SJSA1 (cell line): ENCODE measurements around the gene PPP1R36. TPM values are rescaled to one million over a fixed set of nuclear protein-coding genes. Genes with fewer than 3 reads are reported as not detected.
A peak's percentile ranks its signal among the peaks of the same experiment; 100 is the strongest.
"Not testable (repeated sequence)": the region's sequence is repeated elsewhere in the genome, so short reads cannot be mapped to it uniquely, and the experiment has no call there.

Source experiments
- DNase-seq, 2 experiments: peaks; one replicate each; pipeline ENCODE4 v3.0.0-alpha.2; 2015 to 2020; ENCODE audit warnings: low spot score in 2 of 2, low read depth in 1 of 2
- H3K27ac ChIP-seq: fragments of 250-450 bp; sonication (Bioruptor Pico); 2 replicates; pipeline ENCODE4 v1.5.1; 2020; ENCODE audit warnings: mild to moderate bottlenecking, moderate library complexity
- H3K27me3 ChIP-seq: fragments of 250-450 bp; sonication (Bioruptor Pico); replicated peaks from 2 replicates; pipeline ENCODE4 v1.5.1; 2020; ENCODE audit warnings: mild to moderate bottlenecking, moderate library complexity
- H3K36me3 ChIP-seq: fragments of 250-450 bp; sonication (Bioruptor Pico); 2 replicates; pipeline ENCODE4 v1.5.1; 2020; ENCODE audit warnings: mild to moderate bottlenecking
- H3K4me1 ChIP-seq: fragments of 250-450 bp; sonication (Bioruptor Pico); replicated peaks from 2 replicates; pipeline ENCODE4 v1.6.1; 2021; ENCODE audit warnings: mild to moderate bottlenecking
- H3K4me3 ChIP-seq: fragments of 250-450 bp; sonication (Bioruptor Pico); 2 replicates; pipeline ENCODE4 v1.5.1; 2020; ENCODE audit warnings: mild to moderate bottlenecking
- H3K9me3 ChIP-seq: fragments of 250-450 bp; sonication (Bioruptor Pico); replicated peaks from 2 replicates; pipeline ENCODE4 v1.5.1; 2020; ENCODE audit warnings: mild to moderate bottlenecking
- total RNA-seq: library from RNA; depleted of rRNA; stranded (reverse); fragments of >200 nt; shearing (Covaris generic); gene quantifications from 2 replicates; pipeline ENCODE4 v1.2.3, GENCODE V29; 2014

Gene PPP1R36
- total RNA-seq, 1 experiment from 2014 or later, result 0.29 TPM

GRCh38 chr14:64598404-64598803, 48.6 kb downstream of the PPP1R36 start:
- H3K9me3 ChIP-seq, result no peaks in the 10 kb centered on the region

GRCh38 chr14:64601571-64601970, 51.8 kb downstream of the PPP1R36 start:
- H3K4me1 ChIP-seq, result no peaks in the 10 kb centered on the region
- no peak for DNase-seq
- H3K36me3 ChIP-seq, result no peaks in the 10 kb centered on the region
- no peak overlapping the region for H3K4me3 ChIP-seq
- no peak overlapping the region for H3K27ac ChIP-seq
- H3K9me3 ChIP-seq, result no peaks in the 10 kb centered on the region
- no peaks in the 10 kb centered on the region for H3K27me3 ChIP-seq

More at GRCh38 chr14:64598404-64598803, 48.6 kb downstream of the PPP1R36 start:
- Histone ChIP-seq H3K27me3 (no peaks in the 10 kb centered on the region), H3K4me1 (no peaks in the 10 kb centered on the region), H3K4me3 (no peak overlapping the region), H3K36me3 (no peaks in the 10 kb centered on the region), H3K27ac (no peak overlapping the region)
- no peak for DNase-seq

DNA sequence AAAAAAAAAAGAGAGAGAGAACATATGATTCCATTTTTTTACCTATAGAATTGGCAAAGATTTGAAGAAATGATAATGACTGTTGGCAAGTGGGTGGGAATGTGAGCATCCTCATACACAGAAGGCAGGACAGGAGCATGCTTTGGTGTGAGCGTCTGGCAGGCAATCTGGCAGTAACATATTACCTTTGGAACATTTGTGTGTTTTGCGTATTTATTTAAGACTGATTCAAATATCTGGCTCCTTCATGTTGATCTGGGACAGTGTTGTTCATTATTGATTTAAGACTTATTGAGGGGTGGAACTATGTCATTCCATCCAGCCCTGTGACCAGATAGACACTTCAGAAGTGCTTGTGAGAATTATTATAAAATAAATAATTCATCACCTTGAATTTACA, 53.1 kb downstream of the PPP1R36 start:
- Histone ChIP-seq H3K9me3 (no peaks in the 10 kb centered on the region), H3K4me3 (no peak overlapping the region)

GRCh38 chr14:64604001-64604400, 54.2 kb downstream of the PPP1R36 start:
- H3K9me3 ChIP-seq, result no peaks in the 10 kb centered on the region
- no peak overlapping the region for H3K27ac ChIP-seq
- H3K36me3 ChIP-seq, result no peaks in the 10 kb centered on the region
- no peaks in the 10 kb centered on the region for H3K4me1 ChIP-seq
- H3K27me3 ChIP-seq, result no peaks in the 10 kb centered on the region
- no peak overlapping the region for H3K4me3 ChIP-seq
- DNase-seq, result no peak

More for the DNA sequence above, 53.1 kb downstream of the PPP1R36 start:
- Histone ChIP-seq H3K36me3 (no peaks in the 10 kb centered on the region), H3K27ac (no peak overlapping the region), H3K4me1 (no peaks in the 10 kb centered on the region), H3K27me3 (no peaks in the 10 kb centered on the region)
- DNase-seq, result no peak

DNA sequence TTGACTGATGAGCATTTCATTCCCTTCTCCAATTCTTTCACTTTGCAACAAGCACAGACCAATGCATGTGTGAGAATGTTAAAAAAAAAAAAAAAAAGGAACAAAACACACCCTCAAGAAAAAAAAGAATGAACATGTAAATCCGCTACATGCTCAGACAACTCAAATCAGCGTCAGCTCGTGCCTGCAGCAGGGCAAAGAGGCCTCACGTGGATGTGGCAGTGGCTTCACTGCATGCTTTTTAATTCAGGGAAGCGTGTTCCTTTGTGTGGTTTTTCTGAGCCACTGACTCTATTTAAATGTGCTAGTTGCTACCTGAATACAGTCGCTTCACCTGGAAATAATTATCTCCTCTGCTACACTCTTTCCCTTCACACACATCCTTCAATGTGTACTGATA, 55.1 kb downstream of the PPP1R36 start:
- H3K27ac ChIP-seq, result no peak overlapping the region
- H3K27me3 ChIP-seq, result no peaks in the 10 kb centered on the region
- no peak for DNase-seq
- no peaks in the 10 kb centered on the region for H3K9me3 ChIP-seq
- no peaks in the 10 kb centered on the region for H3K4me1 ChIP-seq
- H3K4me3 ChIP-seq, result no peak overlapping the region
- H3K36me3 ChIP-seq, result no peaks in the 10 kb centered on the region

DNA sequence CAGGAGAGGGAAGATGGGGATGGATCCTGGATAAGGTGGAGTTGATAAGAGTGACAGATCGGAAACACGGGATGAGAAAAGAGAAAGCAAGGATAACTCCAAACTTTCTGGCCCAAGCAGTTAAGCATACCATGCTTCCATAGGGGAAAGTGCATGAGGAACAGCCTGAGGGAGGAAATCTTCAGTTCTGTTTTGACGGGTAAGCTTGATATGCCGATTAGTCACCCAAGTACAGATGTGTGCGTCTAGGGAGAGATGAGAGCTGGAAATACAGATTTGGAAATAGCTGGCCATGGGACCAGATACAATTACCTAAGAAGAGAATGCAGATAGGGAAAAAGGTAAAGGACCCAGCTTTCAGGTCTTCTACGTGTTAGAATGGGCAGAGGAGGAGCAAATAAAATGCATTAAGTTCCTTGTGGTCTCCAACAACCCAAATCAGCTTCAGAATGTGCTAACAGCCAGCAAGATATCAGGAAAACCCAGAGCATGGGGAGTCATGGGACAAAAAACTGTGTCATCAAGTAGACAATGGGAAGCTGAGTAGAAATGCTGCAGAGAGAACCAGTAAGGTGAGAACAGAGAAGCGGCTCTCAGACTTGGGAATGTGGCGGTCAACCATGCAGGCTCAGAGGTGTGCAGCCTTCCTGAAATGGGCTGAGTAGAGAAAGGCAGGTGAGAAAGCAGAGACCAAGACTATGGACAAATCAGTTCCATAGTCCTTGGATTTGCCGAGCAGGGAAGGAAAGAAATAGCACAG, 56.3 kb downstream of the PPP1R36 start:
- DNase-seq, result no peak
- Histone ChIP-seq H3K27ac (no peak overlapping the region), H3K4me1 (peaks cover 6% of the 10 kb centered on the region), H3K9me3 (no peaks in the 10 kb centered on the region), H3K36me3 (no peaks in the 10 kb centered on the region), H3K27me3 (no peaks in the 10 kb centered on the region), H3K4me3 (no peak overlapping the region)

GRCh38 chr14:64610049-64610746, 60.4 kb downstream of the PPP1R36 start:
- Histone ChIP-seq H3K9me3 (no peaks in the 10 kb centered on the region), H3K36me3 (no peaks in the 10 kb centered on the region), H3K4me3 (no peak overlapping the region), H3K27ac (peak overlapping the region; percentile 89; the same call in 1 of the 2 replicates), H3K4me1 (peaks cover 36% of the 10 kb centered on the region), H3K27me3 (no peaks in the 10 kb centered on the region)
- DNase-seq, result no peak

GRCh38 chr14:64611358-64612020, 61.7 kb downstream of the PPP1R36 start:
- H3K27ac ChIP-seq, result peak overlapping the region; percentile 89
- peaks cover 36% of the 10 kb centered on the region for H3K4me1 ChIP-seq
- peak in 1 of 2 experiments; percentile 82 for DNase-seq
- no peaks in the 10 kb centered on the region for H3K9me3 ChIP-seq
- no peaks in the 10 kb centered on the region for H3K36me3 ChIP-seq
- H3K27me3 ChIP-seq, result no peaks in the 10 kb centered on the region
- H3K4me3 ChIP-seq, result no peak overlapping the region

DNA sequence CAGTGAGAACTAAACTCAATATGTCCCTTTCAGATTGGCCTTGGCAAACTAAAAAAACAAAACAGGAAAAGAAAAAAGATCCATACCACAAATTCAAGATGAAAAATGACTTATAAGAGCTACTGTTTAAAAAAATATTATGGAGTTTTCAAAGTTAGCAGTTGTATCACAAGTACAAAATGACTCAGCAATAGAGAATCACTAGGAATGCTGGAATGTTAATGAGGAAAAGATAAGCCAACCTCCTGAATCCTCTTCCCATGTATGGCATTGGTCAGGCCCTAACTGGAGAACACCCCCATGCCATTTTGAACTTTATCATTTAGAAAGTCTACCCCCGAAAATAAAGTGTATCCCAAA, 62.2 kb downstream of the PPP1R36 start:
- Histone ChIP-seq H3K27me3 (no peaks in the 10 kb centered on the region), H3K4me3 (no peak overlapping the region), H3K27ac (peak overlapping the region; percentile 89), H3K9me3 (no peaks in the 10 kb centered on the region), H3K4me1 (peaks cover 36% of the 10 kb centered on the region), H3K36me3 (no peaks in the 10 kb centered on the region)
- DNase-seq, result peak in 1 of 2 experiments; percentile 82

GRCh38 chr14:64612971-64613666, 63.4 kb downstream of the PPP1R36 start:
- Histone ChIP-seq H3K9me3 (no peaks in the 10 kb centered on the region), H3K27me3 (no peaks in the 10 kb centered on the region), H3K27ac (peak overlapping the region; percentile 89), H3K36me3 (no peaks in the 10 kb centered on the region), H3K4me3 (no peak overlapping the region), H3K4me1 (peaks cover 36% of the 10 kb centered on the region)
- DNase-seq, result no peak

DNA sequence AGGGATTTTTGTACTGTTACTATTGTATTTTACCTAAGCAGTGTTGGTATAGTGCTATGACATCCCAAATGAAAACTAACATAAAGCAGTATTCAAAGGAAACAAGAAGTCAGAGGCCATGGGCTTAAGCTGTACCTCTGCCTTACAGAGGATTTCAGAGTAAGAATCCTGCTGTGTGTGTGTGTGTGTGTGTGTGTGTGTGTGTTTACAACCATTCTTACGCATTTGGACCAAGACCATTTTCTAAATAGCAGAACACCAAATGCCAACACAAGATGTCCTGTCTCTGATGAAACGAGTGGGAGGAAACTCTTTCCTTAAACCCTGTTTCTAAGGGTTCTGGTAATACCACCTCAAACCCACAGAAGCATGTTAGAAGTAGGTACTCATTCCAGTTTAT, 64.4 kb downstream of the PPP1R36 start:
- no peaks in the 10 kb centered on the region for H3K27me3 ChIP-seq
- DNase-seq, result no peak

DNA sequence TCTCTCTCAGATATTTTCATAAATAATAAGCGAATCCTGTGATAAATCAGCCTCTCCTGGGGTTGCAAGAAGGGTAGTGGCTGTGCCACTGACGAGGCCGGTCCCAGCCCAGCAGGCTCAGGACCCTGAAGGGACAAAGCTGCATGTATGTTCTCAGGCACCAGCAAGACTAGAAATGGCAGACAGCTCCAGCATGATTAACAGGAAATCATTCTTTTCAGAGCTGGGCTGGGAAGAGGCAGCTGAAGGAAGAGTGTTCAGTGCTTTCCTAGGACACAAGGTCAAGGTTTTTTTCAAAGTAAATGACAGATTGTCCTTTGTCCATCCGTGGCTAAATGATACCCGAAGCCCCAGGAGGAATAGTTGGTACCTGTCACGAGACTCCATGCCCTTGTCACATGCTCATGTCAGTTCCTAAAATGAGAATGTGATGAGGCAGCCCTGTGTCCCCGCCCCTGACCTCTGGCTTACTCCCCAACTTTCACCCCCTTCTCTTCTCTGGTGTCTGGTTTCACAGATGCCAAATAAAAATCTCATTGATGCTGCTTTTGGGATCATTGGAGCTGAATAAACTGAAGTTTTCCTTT, 65.1 kb downstream of the PPP1R36 start:
- Histone ChIP-seq H3K4me3 (no peak overlapping the region), H3K27ac (no peak overlapping the region), H3K9me3 (no peaks in the 10 kb centered on the region), H3K27me3 (no peaks in the 10 kb centered on the region), H3K4me1 (peaks cover 39% of the 10 kb centered on the region), H3K36me3 (no peaks in the 10 kb centered on the region)
- no peak for DNase-seq

More for the DNA sequence above, 64.4 kb downstream of the PPP1R36 start:
- Histone ChIP-seq H3K9me3 (no peaks in the 10 kb centered on the region), H3K4me1 (peaks cover 36% of the 10 kb centered on the region), H3K27ac (no peak overlapping the region), H3K4me3 (no peak overlapping the region), H3K36me3 (no peaks in the 10 kb centered on the region)

DNA sequence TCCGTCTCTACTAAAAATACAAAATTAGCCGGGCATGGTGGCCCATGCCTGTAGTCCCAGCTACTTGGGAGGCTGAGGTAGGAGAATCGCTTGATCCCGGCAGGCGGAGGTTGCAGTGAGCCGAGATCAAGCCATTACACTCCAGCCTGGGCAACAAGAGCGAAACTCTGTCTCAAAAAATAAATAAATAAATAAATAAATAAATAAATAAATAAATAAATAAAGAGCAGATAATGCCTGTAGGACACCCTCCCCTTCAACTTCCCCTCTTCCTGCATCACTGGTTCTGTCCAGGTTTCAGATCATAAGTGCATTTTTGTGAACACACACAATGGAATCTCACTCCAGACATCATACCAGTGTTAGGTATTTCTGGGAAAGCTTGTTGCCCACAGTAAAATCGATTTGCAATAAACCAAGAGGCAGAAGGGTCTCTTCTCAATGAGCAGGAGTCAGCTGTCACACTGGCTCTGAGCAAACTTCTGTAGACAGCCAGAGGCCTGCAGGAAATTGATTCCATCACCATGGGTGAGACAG, 68.2 kb downstream of the PPP1R36 start:
- H3K36me3 ChIP-seq, H3K4me3 ChIP-seq, DNase-seq: not testable (repeated sequence)

More for the DNA sequence above, 68.2 kb downstream of the PPP1R36 start:
- H3K27me3 ChIP-seq, H3K9me3 ChIP-seq, H3K27ac ChIP-seq: not testable (repeated sequence)
- H3K4me1 ChIP-seq, result peaks cover 14% of the 10 kb centered on the region
